NCI-H524 treated with DMSO at 0.1 percent for 48 hours (cell line): Measurements from ENCODE around the gene UCMA.
"Not testable (repeated sequence)": the region's sequence is repeated elsewhere in the genome, so short reads cannot be mapped to it uniquely, and the experiment has no call there.

Experiments
- DNase-seq: peaks from one replicate; lab custom pipeline; 2025; lab: John Stamatoyannopoulos, UW

The UCMA gene

GRCh38 chr10:13234172-13234571 is at the start of gene UCMA:
UCMA (minus strand) TSS chr10:13234374; CDS start chr10:13234258, 116 bp downstream.
- no peak for DNase-seq

GRCh38 chr10:13282348-13282747 is 48.2 kb upstream of the UCMA start:
- not testable (repeated sequence) for DNase-seq

- DNase-seq = no peak
Measured at GRCh38 chr10:13276749-13277365, 42.7 kb upstream of the UCMA start.

GRCh38 chr10:13276146-13276545 is 42.0 kb upstream of the UCMA start:
- DNase-seq = not testable (repeated sequence)

- no peak for DNase-seq
Measured at GRCh38 chr10:13272164-13272571, 38.0 kb upstream of the UCMA start.

GRCh38 chr10:13271552-13272163 is 37.5 kb upstream of the UCMA start:
- no peak for DNase-seq

GRCh38 chr10:13270877-13271551 is 36.8 kb upstream of the UCMA start:
- DNase-seq = no peak

GRCh38 chr10:13268841-13269240 is 34.7 kb upstream of the UCMA start:
- no peak for DNase-seq

- DNase-seq = no peak
Measured at GRCh38 chr10:13268310-13268709, 34.1 kb upstream of the UCMA start.

GRCh38 chr10:13263591-13263990 is 29.4 kb upstream of the UCMA start:
- DNase-seq = no peak

GRCh38 chr10:13262433-13262832 is 28.3 kb upstream of the UCMA start:
- no peak for DNase-seq

GRCh38 chr10:13257621-13258140 is 23.5 kb upstream of the UCMA start:
- DNase-seq = no peak

GRCh38 chr10:13256627-13257026 is 22.5 kb upstream of the UCMA start:
- DNase-seq = no peak

- no peak for DNase-seq
Measured at GRCh38 chr10:13253726-13254125, 19.6 kb upstream of the UCMA start.

- DNase-seq = no peak
Measured at GRCh38 chr10:13247784-13248183, 13.6 kb upstream of the UCMA start.

- DNase-seq = no peak
Measured at GRCh38 chr10:13247246-13247645, 13.1 kb upstream of the UCMA start.

- DNase-seq = not testable (repeated sequence)
Measured at GRCh38 chr10:13242260-13242659, 8.1 kb upstream of the UCMA start.

- no peak for DNase-seq
Measured at GRCh38 chr10:13241613-13242012, 7.4 kb upstream of the UCMA start.

GRCh38 chr10:13239923-13240322 is 5.7 kb upstream of the UCMA start:
- DNase-seq = no peak

- DNase-seq = no peak
Measured at GRCh38 chr10:13238271-13239077, 4.3 kb upstream of the UCMA start.

- DNase-seq = no peak
Measured at GRCh38 chr10:13236638-13237037, 2.5 kb upstream of the UCMA start.

GRCh38 chr10:13234736-13235135 is 562 bp upstream of the UCMA start:
- DNase-seq = not testable (repeated sequence)
